K562 (cell line): ENCODE results near the gene THAP5. TPM values are rescaled to one million over a fixed set of nuclear protein-coding genes. Genes with fewer than 3 reads are reported as not detected.

Source experiments
- CTCF ChIP-seq, 3 experiments: IDR thresholded peaks in 2 of 3; conservative IDR thresholded peaks in 1 of 3; 2 replicates each; pipeline ENCODE4 v1.5.1; 2011 to 2012; ENCODE audit warnings: low read length in 3 of 3, mild to moderate bottlenecking in 3 of 3, control low read depth in 2 of 3, improper control_type of control experiment in 1 of 3, inconsistent platforms in 1 of 3, low read depth in 1 of 3, mixed read lengths in 1 of 3, moderate library complexity in 1 of 3; ENCODE audit not compliant: insufficient read depth in 2 of 3
- EHMT2 ChIP-seq: fragments of 450-650 bp; IDR thresholded peaks from 2 replicates; pipeline ENCODE4 v1.6.1; 2018; ENCODE audit warnings: antibody characterized with exemption
- EP400 ChIP-seq: fragments of 450-650 bp; IDR thresholded peaks from 2 replicates; pipeline ENCODE4 v1.6.1; 2017; ENCODE audit warnings: antibody characterized with exemption, mild to moderate bottlenecking, moderate library complexity
- GABPB1 ChIP-seq: sonication (generic); formaldehyde crosslinking; IDR thresholded peaks from 2 replicates; pipeline ENCODE4 v1.8.0; 2022; ENCODE audit warnings: mild to moderate bottlenecking, missing genetic modification reagents
- KLF16 ChIP-seq: IDR thresholded peaks from 2 replicates; pipeline ENCODE4 v1.6.1; 2016; ENCODE audit warnings: antibody characterized with exemption
- MEIS2 ChIP-seq: fragments of 450-650 bp; IDR thresholded peaks from 2 replicates; pipeline ENCODE4 v1.6.1; 2014; ENCODE audit warnings: mild to moderate bottlenecking; ENCODE audit not compliant: partially characterized antibody
- MLX ChIP-seq, 2 experiments: fragments of 450-650 bp in 1 of 2; sonication (generic) in 1 of 2; formaldehyde crosslinking; conservative IDR thresholded peaks; 2 replicates each; pipeline versions ENCODE4 v1.4.0 to v1.8.1; 2020 to 2022; ENCODE audit warnings: mild to moderate bottlenecking in 1 of 2, missing genetic modification reagents in 1 of 2
- MYC ChIP-seq, 2 experiments: fragments of 250-450 bp in 1 of 2; sonication (Bioruptor Pico) in 1 of 2; IDR thresholded peaks; 2 replicates each; pipeline versions ENCODE4 v1.5.1 to v1.6.1; 2012 to 2021; ENCODE audit warnings: low read depth in 2 of 2, borderline replicate concordance in 1 of 2, improper control_type of control experiment in 1 of 2, low read length in 1 of 2, mild to moderate bottlenecking in 1 of 2, moderate library complexity in 1 of 2
- PCBP1 ChIP-seq: fragments of 200-400 bp; formaldehyde crosslinking; IDR thresholded peaks from 2 replicates; pipeline ENCODE4 v1.6.1; 2018; ENCODE audit warnings: mild to moderate bottlenecking, low read depth, low read length; ENCODE audit not compliant: poor library complexity, severe bottlenecking
- PHF8 ChIP-seq: fragments of 200-600 bp; sonication (generic); IDR thresholded peaks from 2 replicates; pipeline ENCODE4 v1.6.1; 2012; ENCODE audit warnings: mixed run types, mild to moderate bottlenecking, inconsistent platforms, low read length, moderate library complexity, borderline replicate concordance
- REST ChIP-seq, 2 experiments: fragments of 450-650 bp; formaldehyde crosslinking in 1 of 2; IDR thresholded peaks; 2 replicates each; pipeline versions ENCODE4 v1.4.0 to v1.6.1; 2014 to 2020; ENCODE audit warnings: mild to moderate bottlenecking in 2 of 2, borderline replicate concordance in 1 of 2, low read depth in 1 of 2
- THRB ChIP-seq: fragments of 450-650 bp; formaldehyde crosslinking; conservative IDR thresholded peaks from 2 replicates; pipeline ENCODE4 v1.4.0; 2022; ENCODE audit warnings: mild to moderate bottlenecking, missing genetic modification characterization
- ZNF134 ChIP-seq: fragments of 250-450 bp; sonication (Bioruptor Pico); conservative IDR thresholded peaks from 2 replicates; pipeline ENCODE4 v1.4.0; 2020
- polyA plus RNA-seq, 8 experiments: library from polyadenylated mRNA; depleted of rRNA in 4 of 8; stranded (reverse) in 5 of 8; unstranded in 3 of 8; fragments of >200 nt; fragmentation: Nextera tagmentation in 2 of 8; fragmentation: Illumina TruSeq in 1 of 8; extraction: Ambion mirVana in 2 of 8; extraction: Trizol in 1 of 8; gene quantifications; 2 replicates each; pipeline versions ENCODE4 v1.2.1 to v1.2.3, GENCODE V29; 2011 to 2014; ENCODE audit warnings: inconsistent platforms in 1 of 8, missing spikeins in 1 of 8
- total RNA-seq, 7 experiments: library from RNA; depleted of rRNA in 6 of 7; stranded (reverse); fragments of >200 nt in 6 of 7; fragmentation: Illumina TruSeq in 2 of 7; extraction: Trizol in 2 of 7; gene quantifications; 2 replicates each; pipeline versions ENCODE4 v1.2.1 to v1.2.3, GENCODE V29; 2011 to 2021; ENCODE audit warnings: low replicate concordance in 1 of 7

The THAP5 gene
- total and polyA plus RNA-seq, 9 of the 15 experiments (the other 6 are each of a cell fraction or from before 2014, with no cell fraction given), result 16.5 to 58.1 (median 28.2) TPM

- TF ChIP-seq EP400 (peak; percentile 99), KLF16 (no peak), PCBP1 (peak; percentile 75), REST (IDR thresholded peaks at IDR 0.05; ENCODE audit: borderline replicate concordance) (peak; percentile 97), REST (CRISPR knock-in tag; IDR thresholded peaks at IDR 0.05; ENCODE audit: low read depth) (0 out of 2 replicates have a peak, but pooled peaks have one; percentile 38), MYC (IDR thresholded peaks at IDR 0.05; ENCODE audit: low read depth, low read length) (peak; percentile 100), MYC (CRISPR knock-in tag; IDR thresholded peaks at IDR 0.05; ENCODE audit: borderline replicate concordance, low read depth) (peak; percentile 87; the same call in 1 of the 2 replicates), MEIS2 (peak; percentile 96), EHMT2 (no peak; the same call in 1 of the 2 replicates), PHF8 (peak; percentile 99), ZNF134 (CRISPR knock-in tag) (peak; percentile 97), CTCF (IDR thresholded peaks at IDR 0.05 in 2 of 3, conservative IDR thresholded peaks at IDR 0.05 in 1 of 3; ENCODE audit: insufficient read depth in 2 of 3, low read depth in 1 of 3, low read length in 3 of 3) (peak in 1 of 3 experiments; percentile 26; a peak in 3 of 6 replicates), MLX (CRISPR knock-in tag; conservative IDR thresholded peaks at IDR 0.05) (peak in 1 of 2 experiments; percentile 55; a peak in 1 of 4 replicates), GABPB1 (CRISPR knock-in tag) (peak; percentile 98), THRB (CRISPR knock-in tag) (peak; percentile 87)
Observed at GRCh38 chr7:108569381-108570145, at the start of gene THAP5, which contains the start of gene DNAJB9 (continued).
